HEK293 (cell line): ENCODE data around the gene BAIAP2L2.

Experiments
- CTCF ChIA-PET: fragments of 350-600 bp; formaldehyde crosslinking; extraction: SDS; loops from one replicate; lab custom pipeline; 2021; ENCODE audit warnings: antibody characterized with exemption; lab: Yijun Ruan, JAX
- POLR2A ChIA-PET: fragments of 300-600 bp; formaldehyde crosslinking; extraction: SDS; loops from one replicate; lab custom pipeline; 2020; ENCODE audit warnings: antibody characterized with exemption, inconsistent platforms; lab: Yijun Ruan, JAX
- H3K27ac ChIP-seq: fragments of 200-500 bp; sonication (Bioruptor generic); 2 replicates; pipeline ENCODE4 v1.5.1; 2014; ENCODE audit warnings: low read depth, low read length, control low read depth, inconsistent platforms; ENCODE audit errors: extremely low read depth
- H3K36me3 ChIP-seq, 2 experiments: fragments of 200-500 bp in 1 of 2; sonication (Bioruptor generic) in 1 of 2; 1 replicate in 1 of 2; 2 replicates in 1 of 2; pipeline ENCODE4 v1.5.1; 2014 to 2017; ENCODE audit warnings: inconsistent platforms in 2 of 2, low read length in 2 of 2; ENCODE audit not compliant: control insufficient read depth in 2 of 2, insufficient read depth in 1 of 2
- H3K4me1 ChIP-seq: fragments of 200-500 bp; sonication (Bioruptor generic); 2 replicates; pipeline ENCODE4 v1.5.1; 2014; ENCODE audit warnings: mild to moderate bottlenecking, low read length, inconsistent platforms; ENCODE audit not compliant: control insufficient read depth, insufficient read depth
- H3K4me3 ChIP-seq: 2 replicates; pipeline ENCODE4 v1.5.1; 2011; ENCODE audit warnings: low read depth, mild to moderate bottlenecking, control low read depth, low read length, moderate library complexity
- H3K9me3 ChIP-seq: fragments of 200-500 bp; sonication (Bioruptor generic); 2 replicates; pipeline ENCODE4 v1.5.1; 2014; ENCODE audit warnings: low read depth, low read length, inconsistent platforms; ENCODE audit not compliant: control insufficient read depth, insufficient read depth
- EGR2 ChIP-seq: fragments of 450-650 bp; formaldehyde crosslinking; IDR thresholded peaks from 2 replicates; pipeline ENCODE4 v1.5.1; 2016; ENCODE audit warnings: low read depth, missing biosample characterization, missing genetic modification characterization
- SP2 ChIP-seq: fragments of 450-650 bp; formaldehyde crosslinking; IDR thresholded peaks from 2 replicates; pipeline ENCODE4 v1.5.1; 2016; ENCODE audit warnings: missing biosample characterization, missing genetic modification characterization
- ZBTB20 ChIP-seq: fragments of 450-650 bp; formaldehyde crosslinking; IDR thresholded peaks from 2 replicates; pipeline ENCODE4 v1.5.1; 2016; ENCODE audit warnings: missing biosample characterization, missing genetic modification characterization
- ZBTB8A ChIP-seq: fragments of 450-650 bp; formaldehyde crosslinking; IDR thresholded peaks from 2 replicates; pipeline ENCODE4 v1.5.1; 2016; ENCODE audit warnings: missing biosample characterization, missing genetic modification characterization
- ZNF155 ChIP-seq: fragments of 450-650 bp; formaldehyde crosslinking; IDR thresholded peaks from 2 replicates; pipeline ENCODE4 v1.5.1; 2016; ENCODE audit warnings: missing biosample characterization, missing genetic modification characterization
- ZNF16 ChIP-seq: fragments of 450-650 bp; formaldehyde crosslinking; IDR thresholded peaks from 2 replicates; pipeline ENCODE4 v1.5.1; 2016; ENCODE audit warnings: low read depth, missing biosample characterization, missing genetic modification characterization
- ZNF169 ChIP-seq: fragments of 450-650 bp; formaldehyde crosslinking; IDR thresholded peaks from 2 replicates; pipeline ENCODE4 v1.5.1; 2016; ENCODE audit warnings: missing biosample characterization, missing genetic modification characterization
- ZNF214 ChIP-seq: fragments of 450-650 bp; formaldehyde crosslinking; IDR thresholded peaks from 2 replicates; pipeline ENCODE4 v1.5.1; 2017; ENCODE audit warnings: missing biosample characterization, mild to moderate bottlenecking, missing genetic modification characterization, borderline replicate concordance
- ZNF513 ChIP-seq: fragments of 450-650 bp; IDR thresholded peaks from 2 replicates; pipeline ENCODE4 v1.5.1; 2018; ENCODE audit warnings: missing biosample characterization, missing genetic modification characterization
- TF ChIP-seq, protein P1 (sequence below): fragments of 450-650 bp; formaldehyde crosslinking; IDR thresholded peaks from 2 replicates; pipeline ENCODE4 v1.5.1; 2017; ENCODE audit warnings: missing biosample characterization, missing genetic modification characterization
- TF ChIP-seq, protein P2 (sequence below): fragments of 450-650 bp; formaldehyde crosslinking; conservative IDR thresholded peaks from 2 replicates; pipeline ENCODE4 v1.5.1; 2016; ENCODE audit warnings: low read depth, missing biosample characterization, missing genetic modification characterization

Gene BAIAP2L2

GRCh38 chr22:38050720-38051119 lies 59.8 kb downstream of the BAIAP2L2 start:
- CTCF ChIA-PET = interaction anchor here (0.7 to 3.2 kb wide), 3 partner anchors 11 to 596 kb away, joined by 3 to 12 read pairs (median 3); no protein-coding TSS in a partner anchor
- POLR2A ChIA-PET = no interaction called here
- Histone ChIP-seq H3K4me1 (no peaks in the 10 kb centered on the region), H3K4me3 (no peak overlapping the region), H3K9me3 (no peaks in the 10 kb centered on the region), H3K36me3 (no peaks in the 10 kb centered on the region)
- TF ChIP-seq ZNF16 (peak; percentile 35; the same call in 1 of the 2 replicates), ZNF169 (tag by site-specific recombination) (no peak)
- TF ChIP-seq, all 188 proteins: peak for 1
- no peak overlapping the region for H3K27ac ChIP-seq

DNA sequence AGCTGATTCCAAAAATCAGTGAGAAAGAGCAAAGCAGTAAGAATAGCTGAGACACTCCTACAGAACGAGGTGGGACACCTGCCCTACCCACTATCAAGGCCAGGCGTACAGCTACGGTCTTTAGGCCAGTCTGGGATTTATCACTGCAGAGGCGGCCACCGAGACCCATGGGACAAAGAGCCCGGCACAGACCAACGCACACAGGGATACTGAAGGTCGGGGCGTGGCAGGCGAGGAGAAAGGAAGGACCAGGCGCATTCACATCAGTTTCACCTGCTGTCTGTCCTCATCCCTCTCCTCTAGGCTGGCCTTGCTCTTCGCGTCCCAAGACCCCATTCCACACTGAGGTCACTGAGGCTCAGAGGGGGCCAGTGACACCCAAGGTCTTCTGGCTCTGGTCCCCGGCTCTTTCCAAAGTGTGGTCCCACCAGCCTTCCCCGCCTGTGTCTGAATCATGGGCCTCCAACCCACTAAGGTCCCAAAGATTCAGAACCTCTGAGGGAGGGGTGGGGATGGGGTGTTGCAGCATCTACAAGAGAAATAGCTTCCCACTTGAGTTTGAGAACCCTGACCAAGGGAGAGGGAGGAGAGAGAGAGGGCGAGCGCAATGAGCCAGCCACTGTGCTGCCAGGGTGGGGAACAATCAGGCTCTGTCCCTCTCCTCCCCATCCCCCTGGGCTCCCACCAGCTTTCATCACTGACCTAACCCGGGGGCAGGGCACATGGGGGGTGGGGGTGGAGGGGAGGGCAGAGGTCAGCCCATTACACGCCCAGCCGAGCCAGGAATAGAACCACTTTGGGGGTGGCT lies 60.5 kb downstream of the BAIAP2L2 start:
- H3K9me3 ChIP-seq = no peaks in the 10 kb centered on the region
- no peaks in the 10 kb centered on the region for H3K4me1 ChIP-seq
- no peaks in the 10 kb centered on the region for H3K36me3 ChIP-seq
- POLR2A ChIA-PET = no interaction called here
- CTCF ChIA-PET = interaction anchor here (0.7 to 3.2 kb wide), 7 partner anchors 10 to 595 kb away, joined by 3 to 12 read pairs (median 3); no protein-coding TSS in a partner anchor
- 0 out of 2 replicates have a peak, but pooled peaks have one; percentile 13 for TF ChIP-seq EGR2 (tag by site-specific recombination)
- TF ChIP-seq, protein P1, sequence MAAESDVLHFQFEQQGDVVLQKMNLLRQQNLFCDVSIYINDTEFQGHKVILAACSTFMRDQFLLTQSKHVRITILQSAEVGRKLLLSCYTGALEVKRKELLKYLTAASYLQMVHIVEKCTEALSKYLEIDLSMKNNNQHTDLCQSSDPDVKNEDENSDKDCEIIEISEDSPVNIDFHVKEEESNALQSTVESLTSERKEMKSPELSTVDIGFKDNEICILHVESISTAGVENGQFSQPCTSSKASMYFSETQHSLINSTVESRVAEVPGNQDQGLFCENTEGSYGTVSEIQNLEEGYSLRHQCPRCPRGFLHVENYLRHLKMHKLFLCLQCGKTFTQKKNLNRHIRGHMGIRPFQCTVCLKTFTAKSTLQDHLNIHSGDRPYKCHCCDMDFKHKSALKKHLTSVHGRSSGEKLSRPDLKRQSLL = no peak
- TF ChIP-seq, all 188 proteins: peak for 1
- Histone ChIP-seq H3K27ac (no peak overlapping the region), H3K4me3 (no peak overlapping the region)

GRCh38 chr22:38046070-38046748 lies 64.3 kb downstream of the BAIAP2L2 start:
- no peak for TF ChIP-seq ZBTB20
- no peak for TF ChIP-seq ZBTB8A (tag by site-specific recombination)
- TF ChIP-seq, protein P2, sequence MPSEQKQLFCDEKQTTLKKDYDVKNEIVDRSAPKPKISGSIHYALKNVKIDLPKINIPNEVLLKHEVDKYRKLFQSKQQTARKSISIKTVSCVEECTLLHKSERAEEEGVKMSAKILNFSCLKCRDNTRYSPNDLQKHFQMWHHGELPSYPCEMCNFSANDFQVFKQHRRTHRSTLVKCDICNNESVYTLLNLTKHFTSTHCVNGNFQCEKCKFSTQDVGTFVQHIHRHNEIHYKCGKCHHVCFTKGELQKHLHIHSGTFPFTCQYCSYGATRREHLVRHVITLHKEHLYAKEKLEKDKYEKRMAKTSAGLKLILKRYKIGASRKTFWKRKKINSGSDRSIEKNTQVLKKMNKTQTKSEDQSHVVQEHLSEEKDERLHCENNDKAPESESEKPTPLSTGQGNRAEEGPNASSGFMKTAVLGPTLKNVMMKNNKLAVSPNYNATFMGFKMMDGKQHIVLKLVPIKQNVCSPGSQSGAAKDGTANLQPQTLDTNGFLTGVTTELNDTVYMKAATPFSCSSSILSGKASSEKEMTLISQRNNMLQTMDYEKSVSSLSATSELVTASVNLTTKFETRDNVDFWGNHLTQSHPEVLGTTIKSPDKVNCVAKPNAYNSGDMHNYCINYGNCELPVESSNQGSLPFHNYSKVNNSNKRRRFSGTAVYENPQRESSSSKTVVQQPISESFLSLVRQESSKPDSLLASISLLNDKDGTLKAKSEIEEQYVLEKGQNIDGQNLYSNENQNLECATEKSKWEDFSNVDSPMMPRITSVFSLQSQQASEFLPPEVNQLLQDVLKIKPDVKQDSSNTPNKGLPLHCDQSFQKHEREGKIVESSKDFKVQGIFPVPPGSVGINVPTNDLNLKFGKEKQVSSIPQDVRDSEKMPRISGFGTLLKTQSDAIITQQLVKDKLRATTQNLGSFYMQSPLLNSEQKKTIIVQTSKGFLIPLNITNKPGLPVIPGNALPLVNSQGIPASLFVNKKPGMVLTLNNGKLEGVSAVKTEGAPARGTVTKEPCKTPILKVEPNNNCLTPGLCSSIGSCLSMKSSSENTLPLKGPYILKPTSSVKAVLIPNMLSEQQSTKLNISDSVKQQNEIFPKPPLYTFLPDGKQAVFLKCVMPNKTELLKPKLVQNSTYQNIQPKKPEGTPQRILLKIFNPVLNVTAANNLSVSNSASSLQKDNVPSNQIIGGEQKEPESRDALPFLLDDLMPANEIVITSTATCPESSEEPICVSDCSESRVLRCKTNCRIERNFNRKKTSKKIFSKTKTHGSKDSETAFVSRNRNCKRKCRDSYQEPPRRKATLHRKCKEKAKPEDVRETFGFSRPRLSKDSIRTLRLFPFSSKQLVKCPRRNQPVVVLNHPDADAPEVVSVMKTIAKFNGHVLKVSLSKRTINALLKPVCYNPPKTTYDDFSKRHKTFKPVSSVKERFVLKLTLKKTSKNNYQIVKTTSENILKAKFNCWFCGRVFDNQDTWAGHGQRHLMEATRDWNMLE (tag by site-specific recombination) = no peak
- TF ChIP-seq ZNF214 (tag by site-specific recombination) = no peak
- TF ChIP-seq ZNF155 (tag by site-specific recombination) = no peak
- no peak for TF ChIP-seq ZNF513 (tag by site-specific recombination)
- no peak for TF ChIP-seq SP2 (tag by site-specific recombination)
- TF ChIP-seq, all 188 proteins: peak for 0
- Histone ChIP-seq H3K9me3 (no peaks in the 10 kb centered on the region), H3K36me3 (no peaks in the 10 kb centered on the region), H3K4me1 (no peaks in the 10 kb centered on the region), H3K4me3 (no peak overlapping the region), H3K27ac (no peak overlapping the region)
- ChIA-PET CTCF (interaction anchor here (0.6 kb wide), 1 partner anchor 247 kb away, joined by 3 read pairs; no protein-coding TSS in a partner anchor), POLR2A (interaction anchor here (1.2 kb wide), 1 partner anchor 11 kb away, joined by 4 read pairs; the partner anchor contains the start of gene PICK1)
